AG04449 (cell line): Measurements from ENCODE around the gene PKP3.

ENCODE experiments used
- CTCF ChIA-PET: fragments of 350-600 bp; formaldehyde crosslinking; extraction: SDS; loops from one replicate; lab custom pipeline; 2021; ENCODE audit warnings: antibody characterized with exemption; lab: Yijun Ruan, JAX
- POLR2A ChIA-PET: fragments of 400-600, 350-600 bp; formaldehyde crosslinking; extraction: SDS; loops from one replicate; lab custom pipeline; 2020; ENCODE audit warnings: antibody characterized with exemption, inconsistent platforms; lab: Yijun Ruan, JAX
- DNase-seq: peaks from one replicate; pipeline ENCODE4 v3.0.0-alpha.2; 2010; ENCODE audit warnings: low read depth, low spot score
- H3K4me3 ChIP-seq: 2 replicates; pipeline ENCODE4 v1.5.1; 2011; ENCODE audit warnings: low read depth, mild to moderate bottlenecking, control low read depth, low read length
- TF ChIP-seq, protein P1 (sequence below): IDR thresholded peaks from one replicate; pipeline ENCODE4 v1.5.1; 2011; ENCODE audit warnings: mild to moderate bottlenecking, moderate library complexity, low read length, control low read depth, inconsistent platforms; ENCODE audit not compliant: insufficient read depth; ENCODE audit errors: missing control alignments

The PKP3 gene

GRCh38 chr11:452203-452744 lies 58.3 kb downstream of the PKP3 start:
- TF ChIP-seq, protein P1, sequence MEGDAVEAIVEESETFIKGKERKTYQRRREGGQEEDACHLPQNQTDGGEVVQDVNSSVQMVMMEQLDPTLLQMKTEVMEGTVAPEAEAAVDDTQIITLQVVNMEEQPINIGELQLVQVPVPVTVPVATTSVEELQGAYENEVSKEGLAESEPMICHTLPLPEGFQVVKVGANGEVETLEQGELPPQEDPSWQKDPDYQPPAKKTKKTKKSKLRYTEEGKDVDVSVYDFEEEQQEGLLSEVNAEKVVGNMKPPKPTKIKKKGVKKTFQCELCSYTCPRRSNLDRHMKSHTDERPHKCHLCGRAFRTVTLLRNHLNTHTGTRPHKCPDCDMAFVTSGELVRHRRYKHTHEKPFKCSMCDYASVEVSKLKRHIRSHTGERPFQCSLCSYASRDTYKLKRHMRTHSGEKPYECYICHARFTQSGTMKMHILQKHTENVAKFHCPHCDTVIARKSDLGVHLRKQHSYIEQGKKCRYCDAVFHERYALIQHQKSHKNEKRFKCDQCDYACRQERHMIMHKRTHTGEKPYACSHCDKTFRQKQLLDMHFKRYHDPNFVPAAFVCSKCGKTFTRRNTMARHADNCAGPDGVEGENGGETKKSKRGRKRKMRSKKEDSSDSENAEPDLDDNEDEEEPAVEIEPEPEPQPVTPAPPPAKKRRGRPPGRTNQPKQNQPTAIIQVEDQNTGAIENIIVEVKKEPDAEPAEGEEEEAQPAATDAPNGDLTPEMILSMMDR = no peak
- DNase-seq = no peak
- no peak overlapping the region for H3K4me3 ChIP-seq
- ChIA-PET POLR2A (no interaction called here), CTCF (interaction anchor here (1.3 to 4.7 kb wide), 4 partner anchors 12 to 147 kb away, joined by 3 to 39 read pairs (median 10); no protein-coding TSS in a partner anchor)

- POLR2A ChIA-PET = interaction anchor here (0.5 kb wide), 1 partner anchor 10 kb away, joined by 4 read pairs; no protein-coding TSS in a partner anchor
- no peak overlapping the region for H3K4me3 ChIP-seq
- TF ChIP-seq, protein P1 = no peak
- CTCF ChIA-PET = interaction anchor here (1.6 kb wide), 1 partner anchor 26 kb away, joined by 4 read pairs; no protein-coding TSS in a partner anchor
- DNase-seq = no peak
Observed at GRCh38 chr11:452916-453527, 59.0 kb downstream of the PKP3 start.

DNA sequence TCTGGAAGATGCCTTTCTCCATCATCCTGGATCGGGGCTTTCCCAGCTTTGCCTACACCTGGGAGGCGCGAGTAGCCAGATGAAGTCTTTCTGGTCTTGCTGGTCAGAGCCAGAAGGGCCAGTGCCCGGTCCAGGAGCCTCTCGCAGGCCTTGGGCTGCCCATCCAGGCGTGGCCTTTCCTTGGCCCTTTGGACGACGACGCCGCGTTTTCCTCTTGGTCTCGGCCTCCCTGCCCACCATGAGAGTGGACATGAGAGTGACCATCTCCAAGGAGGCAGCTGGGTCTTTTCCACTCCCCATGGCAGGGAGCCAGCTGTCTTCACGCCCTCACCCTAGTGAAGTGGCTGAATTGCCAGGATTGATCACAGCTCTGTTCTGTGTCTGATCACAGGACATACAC lies 59.6 kb downstream of the PKP3 start:
- ChIA-PET POLR2A (interaction anchor here (0.5 kb wide), 1 partner anchor 10 kb away, joined by 4 read pairs; no protein-coding TSS in a partner anchor), CTCF (no interaction called here)
- no peak for DNase-seq
- TF ChIP-seq, protein P1 = no peak
- no peak overlapping the region for H3K4me3 ChIP-seq

- DNase-seq = no peak
- no peak overlapping the region for H3K4me3 ChIP-seq
- TF ChIP-seq, protein P1 = no peak
- POLR2A ChIA-PET = no interaction called here
- CTCF ChIA-PET = interaction anchor here (0.8 kb wide), 1 partner anchor 203 kb away, joined by 3 read pairs; no protein-coding TSS in a partner anchor
Observed at GRCh38 chr11:454043-454442, 60.0 kb downstream of the PKP3 start.
